ENCODE data around the gene HOXD10. TPM values are rescaled to one million over a fixed set of nuclear protein-coding genes. Genes with fewer than 3 reads are reported as not detected.
A peak's percentile ranks its signal among the peaks of the same experiment; 100 is the strongest.

HOXD10 gene
- total and polyA plus RNA-seq, 2 experiments from 2014 or later = not detected

GRCh38 chr2:176078541-176079284 lies 37.9 kb upstream of the HOXD10 start:
- H3K4me1 ChIP-seq (ENCODE audit: insufficient read depth) = peaks cover 37% of the 10 kb centered on the region
- TF ChIP-seq EZH2 (IDR thresholded peaks at IDR 0.05; ENCODE audit: low read depth, unreplicated experiment) (peak; percentile 82), CREB1 (CRISPR knock-in tag; IDR thresholded peaks at IDR 0.05; ENCODE audit: low read depth) (no peak), STAT1 (IDR thresholded peaks at IDR 0.05; ENCODE audit: unreplicated experiment) (no peak), POLR2AphosphoS5 (IDR thresholded peaks at IDR 0.05; ENCODE audit: low read depth) (no peak), CTCF (conservative IDR thresholded peaks at IDR 0.05; ENCODE audit: low read depth in 2 of 2) (no peak), ETS1 (IDR thresholded peaks at IDR 0.05) (no peak), EZH2phosphoT487 (IDR thresholded peaks at IDR 0.05; ENCODE audit: unreplicated experiment) (peak; percentile 68)
- ATAC-seq (no peak), DNase-seq (ENCODE audit: low spot score) (no peak)
- Mint-ChIP-seq H3K36me3 (ENCODE audit: low read depth) (peaks cover 4% of the 10 kb centered on the region; the same call in 1 of the 3 replicates), H3K27ac (no peak overlapping the region), H3K4me1 (peaks cover 33% of the 10 kb centered on the region), H3K27me3 (ENCODE audit: insufficient read depth, low read depth, poor library complexity) (peaks cover 96% of the 10 kb centered on the region), H3K9me3 (peaks cover 9% of the 10 kb centered on the region; the same call in 2 of the 3 replicates), H3K4me3 (peak overlapping the region; percentile 68)
- H3K36me3 ChIP-seq (ENCODE audit: insufficient read depth) = no peaks in the 10 kb centered on the region
- no peaks in the 10 kb centered on the region for H3K79me2 ChIP-seq (replicated peaks; ENCODE audit: insufficient read depth)
- H3K4me3 ChIP-seq = peak overlapping the region; percentile 58
- peak overlapping the region; percentile 91 for H3K4me2 ChIP-seq
- peaks cover 98% of the 10 kb centered on the region for H3K27me3 ChIP-seq (ENCODE audit: insufficient read depth)
- no peaks in the 10 kb centered on the region for H3K9me2 ChIP-seq (ENCODE audit: insufficient read depth)
- peaks cover 46% of the 10 kb centered on the region for H4K20me1 ChIP-seq (replicated peaks; ENCODE audit: insufficient read depth)
- H3F3A ChIP-seq (replicated peaks; ENCODE audit: low read depth) = peaks cover 32% of the 10 kb centered on the region
- peak overlapping the region; percentile 98 for H2AFZ ChIP-seq
- no peak overlapping the region for H3K27ac ChIP-seq (ENCODE audit: low read depth)

DNA sequence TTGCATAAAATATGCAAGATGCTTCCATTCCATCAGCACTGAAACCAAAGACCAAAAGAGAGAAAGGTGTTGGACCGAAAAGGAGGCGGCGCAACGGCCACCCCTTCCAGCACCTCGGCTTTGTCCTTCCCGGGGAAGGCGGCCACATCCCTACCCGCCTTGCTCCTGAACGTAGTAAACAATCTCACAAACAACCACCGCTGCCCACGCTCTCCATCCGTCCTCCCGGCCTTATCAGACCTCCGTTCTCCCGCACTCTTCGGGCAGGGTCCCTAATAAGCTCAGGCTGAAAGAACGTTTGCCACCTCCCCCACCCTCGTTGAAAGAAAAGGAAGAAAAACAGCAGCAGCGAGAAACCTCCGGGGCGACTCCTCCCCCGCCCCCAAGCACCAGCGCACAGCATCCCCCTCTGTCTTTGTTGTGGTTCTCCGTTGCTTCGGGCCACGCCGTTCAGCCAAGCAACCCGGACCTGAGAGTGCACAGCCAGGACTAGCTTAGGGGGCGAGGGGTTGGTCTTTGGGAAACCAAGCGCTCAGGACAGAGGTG lies 37.2 kb upstream of the HOXD10 start:
- Histone ChIP-seq H3K27ac (ENCODE audit: low read depth) (no peak overlapping the region), H2AFZ (peak overlapping the region; percentile 98), H3K9me2 (ENCODE audit: insufficient read depth) (no peaks in the 10 kb centered on the region), H3K27me3 (ENCODE audit: insufficient read depth) (peaks cover 98% of the 10 kb centered on the region), H3K79me2 (replicated peaks; ENCODE audit: insufficient read depth) (no peaks in the 10 kb centered on the region), H3K36me3 (ENCODE audit: insufficient read depth) (no peaks in the 10 kb centered on the region), H3K4me3 (peak overlapping the region; percentile 58), H3F3A (replicated peaks; ENCODE audit: low read depth) (peaks cover 32% of the 10 kb centered on the region), H3K4me2 (peak overlapping the region; percentile 91), H3K4me1 (ENCODE audit: insufficient read depth) (peaks cover 37% of the 10 kb centered on the region), H4K20me1 (replicated peaks; ENCODE audit: insufficient read depth) (peaks cover 49% of the 10 kb centered on the region)
- no peak for TF ChIP-seq EZH2phosphoT487 (IDR thresholded peaks at IDR 0.05; ENCODE audit: unreplicated experiment)
- peak; percentile 84 for TF ChIP-seq EZH2 (IDR thresholded peaks at IDR 0.05; ENCODE audit: low read depth, unreplicated experiment)
- Mint-ChIP-seq H3K36me3 (ENCODE audit: low read depth) (peaks cover 4% of the 10 kb centered on the region; the same call in 1 of the 3 replicates), H3K27ac (no peak overlapping the region), H3K27me3 (ENCODE audit: insufficient read depth, low read depth, poor library complexity) (peaks cover 96% of the 10 kb centered on the region), H3K4me3 (peak overlapping the region; percentile 68), H3K9me3 (peaks cover 9% of the 10 kb centered on the region; the same call in 2 of the 3 replicates), H3K4me1 (peaks cover 38% of the 10 kb centered on the region)
- DNase-seq (ENCODE audit: low spot score) = peak; percentile 70
- ATAC-seq = peak; percentile 31

Measured in GM23338 (cell line).